Mammary epithelial cell (primary cell): Measurements from ENCODE around the gene LTF.

ENCODE experiments used
- EZH2 ChIP-seq: IDR thresholded peaks from 2 replicates; pipeline ENCODE4 v1.6.1; 2012; ENCODE audit warnings: low read length, inconsistent platforms, borderline replicate concordance
- TF ChIP-seq, protein P1 (sequence below), 2 donors: IDR thresholded peaks in 1 of 2; conservative IDR thresholded peaks in 1 of 2; 2 replicates each; pipeline ENCODE4 v1.5.1; 2011 to 2012; ENCODE audit warnings: inconsistent platforms in 2 of 2, low read length in 2 of 2, mild to moderate bottlenecking in 2 of 2, control low read depth in 1 of 2, low read depth in 1 of 2; ENCODE audit not compliant: insufficient read depth in 1 of 2; ENCODE audit errors: extremely low read depth in 1 of 2

DNA sequence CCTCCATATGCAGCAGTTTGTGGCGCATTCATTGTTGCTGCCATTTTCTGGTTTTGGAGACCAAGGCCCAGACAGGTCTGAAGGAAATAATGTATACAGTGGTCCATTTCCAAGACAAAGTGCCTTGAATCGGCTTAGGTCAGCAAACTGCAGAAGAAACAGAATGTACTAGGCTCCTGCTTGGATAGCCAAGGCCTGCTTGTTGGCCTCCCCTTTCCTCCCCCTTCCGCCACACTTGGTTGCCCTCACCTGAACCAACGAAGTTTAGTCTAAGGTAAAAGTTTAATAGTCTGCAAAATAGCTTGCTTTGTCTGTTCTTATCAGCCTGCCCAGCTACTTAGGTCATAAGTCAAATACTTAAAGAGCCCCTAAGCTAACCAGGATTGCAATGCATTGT, 21.1 kb upstream of the LTF start:
- TF ChIP-seq, protein P1, sequence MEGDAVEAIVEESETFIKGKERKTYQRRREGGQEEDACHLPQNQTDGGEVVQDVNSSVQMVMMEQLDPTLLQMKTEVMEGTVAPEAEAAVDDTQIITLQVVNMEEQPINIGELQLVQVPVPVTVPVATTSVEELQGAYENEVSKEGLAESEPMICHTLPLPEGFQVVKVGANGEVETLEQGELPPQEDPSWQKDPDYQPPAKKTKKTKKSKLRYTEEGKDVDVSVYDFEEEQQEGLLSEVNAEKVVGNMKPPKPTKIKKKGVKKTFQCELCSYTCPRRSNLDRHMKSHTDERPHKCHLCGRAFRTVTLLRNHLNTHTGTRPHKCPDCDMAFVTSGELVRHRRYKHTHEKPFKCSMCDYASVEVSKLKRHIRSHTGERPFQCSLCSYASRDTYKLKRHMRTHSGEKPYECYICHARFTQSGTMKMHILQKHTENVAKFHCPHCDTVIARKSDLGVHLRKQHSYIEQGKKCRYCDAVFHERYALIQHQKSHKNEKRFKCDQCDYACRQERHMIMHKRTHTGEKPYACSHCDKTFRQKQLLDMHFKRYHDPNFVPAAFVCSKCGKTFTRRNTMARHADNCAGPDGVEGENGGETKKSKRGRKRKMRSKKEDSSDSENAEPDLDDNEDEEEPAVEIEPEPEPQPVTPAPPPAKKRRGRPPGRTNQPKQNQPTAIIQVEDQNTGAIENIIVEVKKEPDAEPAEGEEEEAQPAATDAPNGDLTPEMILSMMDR (conservative IDR thresholded peaks at IDR 0.05 in 1 of 2, IDR thresholded peaks at IDR 0.05 in 1 of 2; ENCODE audit: extremely low read depth in 1 of 2, insufficient read depth in 1 of 2, low read depth in 1 of 2, low read length in 2 of 2), result no peak
- TF ChIP-seq EZH2, result no peak
